ENCODE measurements around the gene B9D1. TPM values are rescaled to one million over a fixed set of nuclear protein-coding genes. Genes with fewer than 3 reads are reported as not detected.

Gene B9D1
- total RNA-seq, 1 experiment from 2014 or later: 20.0 TPM

GRCh38 chr17:19321481-19322128 lies 40.9 kb downstream of the B9D1 start:
- Histone ChIP-seq H3K4me1 (ENCODE audit: control insufficient read depth in 1 of 2, insufficient read depth in 2 of 2, low read length in 2 of 2) (peaks cover 18 to 28% of the 10 kb centered on the region in 2 experiments), H3K4me2 (ENCODE audit: low read length) (no peak overlapping the region), H3K27me3 (ENCODE audit: insufficient read depth, low read length) (no peaks in the 10 kb centered on the region), H3K27ac (ENCODE audit: low read depth, low read length) (no peak overlapping the region), H3K79me2 (ENCODE audit: insufficient read depth, low read length) (no peaks in the 10 kb centered on the region), H3K9ac (ENCODE audit: low read length) (no peak overlapping the region), H3K36me3 (ENCODE audit: control insufficient read depth in 1 of 2, insufficient read depth in 2 of 2, low read length in 2 of 2) (peaks cover 5 to 7% of the 10 kb centered on the region in 2 experiments; a peak in 2 of 4 replicates), H2AFZ (ENCODE audit: low read depth, low read length, poor library complexity, severe bottlenecking) (no peak overlapping the region), H4K20me1 (ENCODE audit: insufficient read depth) (no peaks in the 10 kb centered on the region), H3K4me3 (replicated peaks in 1 of 2; ENCODE audit: low read depth in 1 of 2, low read length in 2 of 2) (no peak overlapping the region), H3K9me3 (ENCODE audit: control insufficient read depth in 1 of 2, insufficient read depth in 1 of 2, low read depth in 1 of 2, low read length in 2 of 2) (0 out of 4 replicates have a peak, but pooled peaks cover 4 to 5% of the 10 kb centered on the region in 2 experiments), H3K9me2 (ENCODE audit: insufficient read depth) (no peaks in the 10 kb centered on the region)
- DNase-seq (ENCODE audit: low read depth, low spot score) (no peak), ATAC-seq (no peak)
- RAD21 ChIA-PET (ENCODE audit: low non-redundant PET in 1 of 2, low total read pairs in 2 of 2, uncharacterized antibody in 2 of 2, unreplicated experiment in 2 of 2): no interaction called here
- no TSS peak for BruUV-seq (replicated peaks)
- intact Hi-C loops (cut with micrococcal nuclease): no loop called here
- POLR2A ChIA-PET: no interaction called here
- peak in 2 of 3 experiments; percentile 37 to 42; a peak in 4 of 6 replicates for TF ChIP-seq CTCF (IDR thresholded peaks at IDR 0.05 in 2 of 3, conservative IDR thresholded peaks at IDR 0.05 in 1 of 3; ENCODE audit: borderline replicate concordance in 1 of 3, insufficient read depth in 1 of 3, low read depth in 2 of 3, low read length in 2 of 3)
- no peak for TF ChIP-seq SP1 (IDR thresholded peaks at IDR 0.05; ENCODE audit: low read depth)
- CTCF ChIA-PET: interaction anchor here (2.5 kb wide), 1 partner anchor 17 kb away, joined by 7 read pairs; no protein-coding TSS in a partner anchor

GRCh38 chr17:19320876-19321275 lies 41.6 kb downstream of the B9D1 start:
- Histone ChIP-seq H3K4me2 (ENCODE audit: low read length) (no peak overlapping the region), H3K4me3 (replicated peaks in 1 of 2; ENCODE audit: low read depth in 1 of 2, low read length in 2 of 2) (no peak overlapping the region), H4K20me1 (ENCODE audit: insufficient read depth) (no peaks in the 10 kb centered on the region), H3K9me3 (ENCODE audit: control insufficient read depth in 1 of 2, insufficient read depth in 1 of 2, low read depth in 1 of 2, low read length in 2 of 2) (0 out of 4 replicates have a peak, but pooled peaks cover 4 to 5% of the 10 kb centered on the region in 2 experiments), H3K9ac (ENCODE audit: low read length) (no peak overlapping the region), H3K79me2 (ENCODE audit: insufficient read depth, low read length) (no peaks in the 10 kb centered on the region), H3K27ac (ENCODE audit: low read depth, low read length) (no peak overlapping the region), H3K36me3 (ENCODE audit: control insufficient read depth in 1 of 2, insufficient read depth in 2 of 2, low read length in 2 of 2) (peaks cover 5 to 8% of the 10 kb centered on the region in 2 experiments; a peak in 3 of 4 replicates), H3K27me3 (ENCODE audit: insufficient read depth, low read length) (no peaks in the 10 kb centered on the region), H3K4me1 (ENCODE audit: control insufficient read depth in 1 of 2, insufficient read depth in 2 of 2, low read length in 2 of 2) (peaks cover 14 to 28% of the 10 kb centered on the region in 2 experiments), H2AFZ (ENCODE audit: low read depth, low read length, poor library complexity, severe bottlenecking) (no peak overlapping the region), H3K9me2 (ENCODE audit: insufficient read depth) (no peaks in the 10 kb centered on the region)
- intact Hi-C loops (cut with micrococcal nuclease): no loop called here
- ChIA-PET POLR2A (no interaction called here), RAD21 (ENCODE audit: low non-redundant PET in 1 of 2, low total read pairs in 2 of 2, uncharacterized antibody in 2 of 2, unreplicated experiment in 2 of 2) (no interaction called here), CTCF (no interaction called here)
- no peak for DNase-seq (ENCODE audit: low read depth, low spot score)
- no TSS peak for BruUV-seq (replicated peaks)
- no peak for ATAC-seq
- TF ChIP-seq SRF (IDR thresholded peaks at IDR 0.05; ENCODE audit: low read depth) (no peak), FOSL1 (IDR thresholded peaks at IDR 0.05; ENCODE audit: low read depth) (no peak), JUND (IDR thresholded peaks at IDR 0.05) (no peak), EZH2 (IDR thresholded peaks at IDR 0.05) (no peak), EZH2phosphoT487 (IDR thresholded peaks at IDR 0.05; ENCODE audit: borderline replicate concordance) (no peak), REST (IDR thresholded peaks at IDR 0.05; ENCODE audit: low read depth) (no peak), CTCF (IDR thresholded peaks at IDR 0.05 in 2 of 3, conservative IDR thresholded peaks at IDR 0.05 in 1 of 3; ENCODE audit: borderline replicate concordance in 1 of 3, insufficient read depth in 1 of 3, low read depth in 2 of 3, low read length in 2 of 3) (no peak), RAD21 (IDR thresholded peaks at IDR 0.05; ENCODE audit: low read depth) (no peak), CEBPB (IDR thresholded peaks at IDR 0.05; ENCODE audit: low read depth) (no peak), CBX3 (IDR thresholded peaks at IDR 0.05; ENCODE audit: low read depth) (no peak)

All from HCT116 (cell line).